Activated T-helper 2 cell treated with anti-CD3 and anti-CD28 coated beads, Interferon-gamma antibody, Interleukin-2, Interleukin-4, amounts not matched to agents 10 μg/mL and 5 μg/mL and 100 μg/mL, durations not matched to agents 14 hours and 24 hours and 36 hours (primary cell): Measurements from ENCODE around the gene SLC26A6. TPM values are rescaled to one million over a fixed set of nuclear protein-coding genes. Genes with fewer than 3 reads are reported as not detected.

Experiments
- DNase-seq: peaks from one replicate; pipeline ENCODE4 v3.0.0; 2021; ENCODE audit warnings: low spot score
- H3K27ac Mint-ChIP-seq: one replicate; pipeline ENCODE4 v1.8.0; 2021; ENCODE audit warnings: mixed read lengths
- H3K27me3 Mint-ChIP-seq: one replicate; pipeline ENCODE4 v1.8.0; 2021; ENCODE audit warnings: low read depth, mixed read lengths
- H3K36me3 Mint-ChIP-seq: one replicate; pipeline ENCODE4 v1.8.0; 2021; ENCODE audit warnings: low read depth, mixed read lengths
- H3K4me1 Mint-ChIP-seq: one replicate; pipeline ENCODE4 v1.8.0; 2021; ENCODE audit warnings: low read depth, mixed read lengths
- H3K4me3 Mint-ChIP-seq: one replicate; pipeline ENCODE4 v1.8.0; 2021; ENCODE audit warnings: low read depth, mild to moderate bottlenecking, moderate library complexity, mixed read lengths
- H3K9me3 Mint-ChIP-seq: one replicate; pipeline ENCODE4 v1.8.0; 2021; ENCODE audit warnings: mixed read lengths
- intact Hi-C: fragments of 100-400 bp; cut with micrococcal nuclease; formaldehyde crosslinking; loops from one replicate; pipeline ENCODE4 v1.15.1; 2023
- total RNA-seq: library from RNA; stranded (reverse); gene quantifications from 2 replicates; pipeline ENCODE4 v1.2.3, GENCODE V29; 2022

SLC26A6 gene
- total RNA-seq, 1 donor from 2014 or later, result 89.6 TPM

DNA sequence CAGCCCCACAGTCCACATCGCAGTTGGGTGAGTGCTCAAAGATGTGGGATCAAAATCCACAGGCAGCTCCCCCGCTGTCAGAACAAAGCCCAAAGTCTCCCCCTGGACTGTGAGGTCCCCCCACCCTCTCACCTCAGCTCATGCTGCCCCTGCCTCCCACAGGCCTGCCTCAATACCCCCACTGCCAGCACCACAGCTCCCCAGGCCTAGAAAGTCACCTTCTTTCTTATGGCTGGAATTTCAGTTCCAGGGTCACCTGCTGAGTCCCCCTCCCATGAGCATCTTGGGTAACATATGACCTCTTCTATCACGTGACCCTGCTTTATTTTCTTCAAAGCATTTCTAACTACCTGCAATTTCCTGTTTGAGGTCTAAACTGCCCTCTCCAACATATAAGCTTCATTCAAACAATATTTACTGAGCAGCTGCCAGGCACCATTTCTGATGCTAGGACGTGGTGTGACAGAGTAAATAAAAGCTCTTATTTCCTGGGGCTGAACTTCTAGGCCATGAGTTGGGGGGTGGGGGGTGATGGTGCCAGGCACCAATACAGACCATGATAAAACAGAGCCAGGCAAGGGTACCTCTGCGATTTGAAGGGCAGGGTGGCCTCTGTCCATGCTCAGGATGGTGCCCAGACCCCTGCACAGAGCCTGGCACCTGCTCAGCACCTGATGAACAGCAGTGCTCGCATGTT, 11.3 kb downstream of the SLC26A6 start:
- H3K4me3 Mint-ChIP-seq, result no peak overlapping the region
- intact Hi-C loops, result no loop called here
- H3K36me3 Mint-ChIP-seq, result peaks cover 62% of the 10 kb centered on the region
- peaks cover 10% of the 10 kb centered on the region for H3K4me1 Mint-ChIP-seq
- H3K9me3 Mint-ChIP-seq, result peaks cover 2% of the 10 kb centered on the region
- no peaks in the 10 kb centered on the region for H3K27me3 Mint-ChIP-seq
- no peak for DNase-seq
- peak overlapping the region; percentile 70 for H3K27ac Mint-ChIP-seq

- Mint-ChIP-seq H3K27ac (no peak within 1 kb of the TSS), H3K36me3 (peaks cover 62% of the 10 kb centered on the region), H3K27me3 (no peaks in the 10 kb centered on the region), H3K9me3 (peaks cover 23% of the 10 kb centered on the region), H3K4me1 (peaks cover 10% of the 10 kb centered on the region), H3K4me3 (no peak within 1 kb of the TSS)
- intact Hi-C loops, result no loop called here
- no peak for DNase-seq
Observed at GRCh38 chr3:48621461-48621869, 13.8 kb downstream of the SLC26A6 start, which contains the start of gene TMEM89. TSS of gene TMEM89 (minus strand) at chr3:48621769. CDS start at chr3:48621756, 13 bp downstream.

GRCh38 chr3:48619541-48620524, 15.4 kb downstream of the SLC26A6 start:
- H3K9me3 Mint-ChIP-seq, result peaks cover 29% of the 10 kb centered on the region
- intact Hi-C loops, result no loop called here
- peaks cover 56% of the 10 kb centered on the region for H3K36me3 Mint-ChIP-seq
- peaks cover 11% of the 10 kb centered on the region for H3K4me1 Mint-ChIP-seq
- H3K27me3 Mint-ChIP-seq, result no peaks in the 10 kb centered on the region
- H3K4me3 Mint-ChIP-seq, result no peak overlapping the region
- no peak for DNase-seq
- H3K27ac Mint-ChIP-seq, result no peak overlapping the region

- peaks cover 29% of the 10 kb centered on the region for H3K9me3 Mint-ChIP-seq
Observed at GRCh38 chr3:48617559-48617958, 17.7 kb downstream of the SLC26A6 start.

DNA sequence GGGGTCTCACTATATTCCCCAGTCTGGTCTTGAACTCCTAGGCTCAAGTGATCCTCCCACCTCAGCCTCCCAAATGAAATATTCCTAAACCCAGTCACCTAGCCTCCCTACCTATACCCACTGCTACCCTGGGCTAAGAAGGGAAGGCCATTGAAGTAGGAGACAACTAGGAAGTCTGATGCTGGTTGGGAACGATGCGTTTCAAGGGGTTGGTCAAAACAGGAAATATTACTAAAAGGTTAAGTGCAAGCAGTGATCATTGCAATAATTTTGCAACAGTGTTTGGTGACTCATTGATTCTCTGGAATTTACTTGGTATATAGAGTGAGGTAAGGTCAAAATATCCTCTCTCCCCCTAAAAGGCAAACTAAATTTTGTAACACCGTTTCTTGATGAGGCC, 21.2 kb downstream of the SLC26A6 start:
- H3K27me3 Mint-ChIP-seq, result no peaks in the 10 kb centered on the region
- H3K27ac Mint-ChIP-seq, result peak overlapping the region; percentile 95
- peaks cover 13% of the 10 kb centered on the region for H3K4me1 Mint-ChIP-seq
- peak overlapping the region; percentile 49 for H3K4me3 Mint-ChIP-seq
- intact Hi-C loops, result loop anchor here (1.0 kb wide), 2 partner anchors 21 to 42 kb away; partner anchors contain the start of gene SLC26A6
- H3K9me3 Mint-ChIP-seq, result peaks cover 27% of the 10 kb centered on the region
- no peak for DNase-seq
- peaks cover 43% of the 10 kb centered on the region for H3K36me3 Mint-ChIP-seq

More at GRCh38 chr3:48617559-48617958, 17.7 kb downstream of the SLC26A6 start:
- Mint-ChIP-seq H3K36me3 (peaks cover 59% of the 10 kb centered on the region), H3K27me3 (no peaks in the 10 kb centered on the region), H3K27ac (no peak overlapping the region), H3K4me3 (no peak overlapping the region), H3K4me1 (peaks cover 9% of the 10 kb centered on the region)
- DNase-seq, result no peak
- intact Hi-C loops, result no loop called here

DNA sequence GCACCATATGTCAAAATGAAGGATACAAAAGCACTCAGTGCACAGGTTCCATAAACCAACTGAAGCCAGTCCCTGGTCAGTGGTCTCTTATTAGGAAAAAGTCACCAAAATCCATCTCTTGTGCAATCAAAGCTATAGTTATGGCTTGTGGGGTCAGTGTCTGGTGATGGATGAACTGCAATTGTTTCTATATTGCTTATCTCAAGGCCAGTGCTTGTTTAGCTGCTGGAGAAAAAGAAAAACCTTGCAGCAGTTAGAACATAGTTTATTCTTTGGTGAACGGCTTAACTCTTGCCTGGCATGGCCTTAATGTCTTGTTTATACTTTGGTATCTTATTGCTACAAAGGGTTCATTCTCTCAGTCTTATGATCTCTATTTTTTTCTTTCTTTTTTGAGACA, 23.0 kb downstream of the SLC26A6 start:
- H3K4me1 Mint-ChIP-seq, result peaks cover 22% of the 10 kb centered on the region
- DNase-seq, result no peak
- no peak overlapping the region for H3K4me3 Mint-ChIP-seq
- H3K27me3 Mint-ChIP-seq, result no peaks in the 10 kb centered on the region
- H3K36me3 Mint-ChIP-seq, result peaks cover 42% of the 10 kb centered on the region
- peak overlapping the region; percentile 65 for H3K27ac Mint-ChIP-seq
- H3K9me3 Mint-ChIP-seq, result peaks cover 13% of the 10 kb centered on the region
- intact Hi-C loops, result no loop called here

DNA sequence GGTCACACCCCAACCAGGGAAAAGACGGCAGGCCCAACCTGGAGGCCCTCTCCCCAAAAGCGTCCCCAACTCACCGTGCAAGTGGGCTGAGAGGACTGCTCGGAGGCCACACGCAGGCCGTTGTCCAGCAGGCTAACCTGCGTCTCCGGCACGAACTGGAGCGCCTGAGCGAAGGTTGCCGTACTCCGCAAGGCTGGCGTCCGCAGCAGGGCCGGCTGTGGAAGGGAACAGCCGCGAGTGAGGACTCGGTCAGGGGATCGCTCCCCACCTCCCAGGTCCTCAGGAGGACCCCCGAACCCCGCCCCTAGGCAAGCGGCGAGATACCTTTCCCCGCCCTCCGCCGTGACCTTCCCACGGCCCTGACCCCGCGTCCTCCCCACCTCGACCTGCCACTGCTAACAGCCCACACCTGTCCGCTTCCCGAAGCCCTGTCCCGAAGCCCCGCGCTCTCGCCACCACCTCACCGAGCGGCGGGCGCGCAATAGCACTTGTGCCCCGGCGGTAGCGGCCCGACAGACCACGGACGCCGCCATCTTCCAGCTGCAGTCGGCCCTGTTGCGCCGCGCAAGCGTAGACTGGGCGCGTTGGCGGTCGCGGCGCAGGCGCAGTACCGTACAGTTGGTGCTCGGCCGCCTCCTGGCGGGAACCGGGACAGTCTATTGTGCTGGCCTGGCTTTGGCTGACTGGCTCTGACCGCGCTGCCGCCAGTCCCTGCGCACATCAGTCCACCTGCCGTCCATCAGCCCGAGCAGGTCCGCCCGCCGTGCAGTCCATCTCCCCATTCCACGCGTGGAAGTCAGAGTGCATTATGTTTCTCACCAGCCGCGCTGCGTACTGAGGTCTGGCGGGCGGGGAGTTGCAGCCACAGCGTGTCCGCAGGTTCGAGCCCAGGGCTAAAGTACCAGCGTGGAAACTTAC, 25.9 kb downstream of the SLC26A6 start, which contains the start of gene UQCRC1:
Gene UQCRC1 (minus strand): TSS at position 559 of the 918 bp plus-strand sequence. CDS start 26 bp downstream, at position 533.
- Mint-ChIP-seq H3K27me3 (no peaks in the 10 kb centered on the region), H3K4me3 (peak within 1 kb of the TSS; percentile 99), H3K36me3 (peaks cover 54% of the 10 kb centered on the region), H3K9me3 (no peaks in the 10 kb centered on the region), H3K27ac (peak within 1 kb of the TSS; percentile 98), H3K4me1 (peaks cover 21% of the 10 kb centered on the region)
- DNase-seq, result peak; percentile 93
- intact Hi-C loops, result loop anchor here (1.0 to 2.0 kb wide), 2 partner anchors 26 to 53 kb away; partner anchors contain the start of genes PFKFB4 and SLC26A6

GRCh38 chr3:48607519-48607918, 27.7 kb downstream of the SLC26A6 start:
- Mint-ChIP-seq H3K36me3 (peaks cover 62% of the 10 kb centered on the region), H3K27ac (no peak overlapping the region), H3K4me1 (peaks cover 13% of the 10 kb centered on the region), H3K9me3 (no peaks in the 10 kb centered on the region), H3K4me3 (peak overlapping the region; percentile 99), H3K27me3 (no peaks in the 10 kb centered on the region)
- DNase-seq, result no peak
- intact Hi-C loops, result no loop called here

DNA sequence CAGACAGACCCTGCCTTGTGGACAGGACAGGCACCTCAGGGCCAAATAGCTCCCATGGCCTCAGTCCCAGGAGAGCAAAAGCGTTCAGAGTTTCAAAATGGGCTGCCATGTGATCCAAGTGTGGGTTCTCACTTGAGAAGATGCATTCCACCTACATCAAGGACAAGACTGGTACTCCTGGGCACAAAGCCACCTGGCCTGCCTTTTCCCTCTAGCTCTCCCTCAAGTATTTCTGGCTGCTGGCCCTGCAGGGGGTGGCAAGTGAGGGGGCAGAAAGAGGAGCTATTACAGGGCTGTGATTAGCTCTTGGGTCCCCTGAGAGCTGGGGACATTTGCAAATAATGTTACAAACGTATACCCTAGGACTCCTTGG, 33.7 kb downstream of the SLC26A6 start:
- Mint-ChIP-seq H3K36me3 (peaks cover 69% of the 10 kb centered on the region), H3K27me3 (no peaks in the 10 kb centered on the region), H3K9me3 (no peaks in the 10 kb centered on the region), H3K27ac (no peak overlapping the region), H3K4me3 (no peak overlapping the region), H3K4me1 (no peaks in the 10 kb centered on the region)
- no peak for DNase-seq
- intact Hi-C loops, result no loop called here

DNA sequence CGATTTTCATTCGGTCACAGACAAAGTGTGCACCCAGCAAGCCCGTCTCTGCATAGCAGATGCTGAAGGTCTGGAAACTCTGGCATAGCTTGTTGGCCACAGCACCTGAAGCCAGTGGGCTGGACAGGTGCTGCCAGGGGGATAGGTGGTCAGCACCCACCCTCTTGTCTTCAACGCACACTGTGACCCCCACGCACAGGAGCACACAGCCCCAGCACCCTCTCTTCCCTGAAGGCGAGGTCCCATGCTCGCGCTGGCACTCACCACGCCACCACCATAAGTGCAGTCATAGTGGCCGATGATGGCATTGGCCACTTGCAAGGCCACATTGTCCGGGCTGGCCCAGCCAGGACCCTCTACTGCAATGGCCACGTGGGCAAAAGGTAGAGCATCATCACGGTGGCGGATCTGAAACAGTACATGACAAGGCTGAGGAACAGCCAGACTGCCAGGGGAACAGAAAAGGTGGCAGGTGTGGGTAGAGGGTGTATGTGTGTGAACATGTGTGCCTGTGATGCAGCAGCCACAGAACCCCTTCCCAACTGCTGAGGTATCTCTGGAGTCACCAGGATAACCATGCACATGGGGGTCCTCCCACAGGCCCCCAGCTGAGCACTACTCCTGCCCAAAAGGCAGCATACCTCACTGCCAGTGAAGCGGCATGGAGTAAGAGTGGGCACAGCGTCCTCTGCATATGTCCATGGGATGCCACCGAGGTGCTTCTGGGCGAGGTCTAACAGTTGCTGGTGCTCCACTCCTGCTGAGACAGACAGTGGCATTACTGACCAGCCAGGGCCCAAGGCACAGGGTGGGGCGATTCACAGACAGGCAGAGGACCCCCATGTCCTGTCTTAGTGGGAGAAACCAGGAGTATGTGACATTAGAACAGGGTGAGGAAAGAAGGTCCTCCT, 34.3 kb downstream of the SLC26A6 start:
- Mint-ChIP-seq H3K36me3 (peaks cover 62% of the 10 kb centered on the region), H3K9me3 (no peaks in the 10 kb centered on the region), H3K27ac (no peak overlapping the region), H3K4me1 (no peaks in the 10 kb centered on the region), H3K4me3 (no peak overlapping the region), H3K27me3 (peaks cover 2% of the 10 kb centered on the region)
- intact Hi-C loops, result no loop called here
- no peak for DNase-seq

GRCh38 chr3:48599509-48600285, 35.6 kb downstream of the SLC26A6 start:
- Mint-ChIP-seq H3K4me1 (no peaks in the 10 kb centered on the region), H3K4me3 (no peak overlapping the region), H3K36me3 (peaks cover 50% of the 10 kb centered on the region), H3K27me3 (peaks cover 5% of the 10 kb centered on the region), H3K9me3 (no peaks in the 10 kb centered on the region), H3K27ac (no peak overlapping the region)
- no peak for DNase-seq
- intact Hi-C loops, result no loop called here
